GM21360 (cell line): Measurements from ENCODE around the gene VILL.
"Not testable (repeated sequence)": the region's sequence is repeated elsewhere in the genome, so short reads cannot be mapped to it uniquely, and the experiment has no call there.

Experiments used
- ATAC-seq: cut with Tn5 transposase; IDR thresholded peaks from one replicate; pipeline ENCODE4 v1.9.1; 2021; ENCODE audit warnings: mild to moderate bottlenecking, moderate library complexity; ENCODE audit not compliant: unreplicated experiment

VILL gene

DNA sequence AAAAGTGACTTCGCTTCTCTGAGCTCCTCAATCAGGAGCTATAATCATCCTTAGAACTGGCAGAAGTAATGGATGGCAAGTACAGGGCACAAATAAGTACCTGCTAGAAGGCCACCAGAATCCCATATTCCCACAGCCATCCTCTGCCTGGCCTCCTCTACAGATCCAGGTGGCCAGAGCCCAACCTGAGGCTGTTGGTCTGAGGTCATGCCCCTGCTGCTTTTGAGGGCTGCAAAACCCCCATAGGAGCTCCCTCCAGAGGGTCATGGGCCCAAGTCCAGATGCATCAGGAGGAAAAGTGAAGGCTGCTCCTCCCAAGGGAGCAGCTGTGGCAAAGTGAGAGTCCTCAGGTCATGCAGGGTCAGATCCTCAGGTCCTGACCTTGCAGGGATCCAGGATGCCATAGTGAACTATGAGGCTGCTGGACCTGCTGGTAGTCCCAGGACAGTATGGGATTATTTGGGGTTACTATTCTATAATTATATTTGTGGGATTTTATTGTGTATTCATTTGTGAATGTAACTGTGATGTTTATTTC, 41.8 kb downstream of the VILL start:
- no peak for ATAC-seq

DNA sequence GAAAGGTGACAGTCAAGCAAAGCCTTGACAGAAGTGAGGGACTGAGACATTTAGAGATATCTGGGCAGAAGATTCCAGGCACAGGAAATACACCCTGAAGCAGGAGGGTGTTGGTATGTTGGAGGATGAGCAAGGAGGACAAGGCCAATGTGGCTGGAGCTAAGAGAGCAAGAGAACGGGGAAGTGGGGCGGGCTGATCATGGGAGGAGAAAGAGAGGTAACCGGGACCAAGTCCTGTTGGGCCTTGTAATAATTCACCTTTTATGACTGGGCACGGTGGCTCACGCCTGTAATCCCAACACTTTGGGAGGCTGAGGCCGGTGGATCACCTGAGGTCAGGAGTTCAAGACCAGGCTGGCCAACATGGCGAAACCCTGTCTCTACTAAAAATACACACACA, 43.0 kb downstream of the VILL start:
- ATAC-seq = not testable (repeated sequence)

DNA sequence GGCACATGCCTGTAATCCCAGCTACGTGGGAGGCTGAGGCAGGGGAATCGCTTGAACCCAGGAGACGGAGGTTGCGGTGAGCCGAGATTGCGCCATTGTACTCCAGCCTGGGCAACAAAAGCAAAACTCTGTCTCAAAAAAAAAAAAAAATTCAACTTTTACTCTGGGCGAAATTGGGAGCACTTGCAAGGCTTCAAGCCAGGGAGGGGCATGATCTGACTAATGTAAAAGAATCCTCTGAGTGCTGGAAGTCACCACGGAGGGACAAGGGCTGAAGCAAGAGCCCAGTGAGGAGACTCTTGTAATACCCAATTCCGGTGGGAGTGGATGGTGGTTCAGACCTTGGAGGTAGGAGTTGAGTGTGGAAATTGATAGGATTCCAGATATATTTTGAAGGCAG, 43.7 kb downstream of the VILL start:
- not testable (repeated sequence) for ATAC-seq

DNA sequence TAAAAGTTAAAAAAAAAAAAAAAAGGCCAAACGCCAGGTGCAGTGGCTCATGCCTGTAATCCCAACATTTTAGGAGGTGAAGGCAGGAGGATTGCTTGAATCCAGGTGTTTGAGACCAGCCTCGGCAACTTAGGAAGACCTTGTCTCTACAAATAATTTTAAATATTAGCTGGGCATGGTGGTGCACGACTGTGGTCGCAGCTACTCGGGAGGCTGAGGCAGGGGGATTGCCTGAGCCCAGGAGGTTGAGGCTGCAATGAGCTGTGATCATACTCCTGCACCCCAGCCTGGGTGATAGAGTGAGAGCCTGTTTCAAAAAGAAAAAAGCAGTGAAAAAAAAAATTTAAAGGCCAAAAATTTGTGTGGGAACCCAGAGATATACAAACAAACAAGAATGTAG, 45.7 kb downstream of the VILL start:
- no peak for ATAC-seq

DNA sequence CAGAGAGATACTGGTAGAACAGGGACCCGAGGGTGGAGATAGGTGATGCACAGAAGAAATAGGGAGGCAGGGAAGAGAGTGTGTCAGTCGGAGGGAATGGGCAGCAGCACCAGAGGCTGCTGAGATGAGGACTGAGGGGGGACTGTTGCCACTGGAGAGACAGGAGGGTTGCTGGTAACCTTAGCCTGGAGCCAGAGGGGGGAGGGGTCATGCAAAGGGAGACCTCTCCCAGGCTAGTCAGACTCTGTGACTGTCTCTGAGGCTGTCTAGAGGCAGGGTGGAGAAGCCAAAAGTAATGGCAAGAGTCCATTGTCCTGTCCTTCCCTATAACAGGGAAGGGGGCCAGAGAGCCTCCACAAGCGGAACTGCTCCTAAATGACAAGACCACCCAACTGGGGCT, 46.3 kb downstream of the VILL start:
- ATAC-seq = no peak

DNA sequence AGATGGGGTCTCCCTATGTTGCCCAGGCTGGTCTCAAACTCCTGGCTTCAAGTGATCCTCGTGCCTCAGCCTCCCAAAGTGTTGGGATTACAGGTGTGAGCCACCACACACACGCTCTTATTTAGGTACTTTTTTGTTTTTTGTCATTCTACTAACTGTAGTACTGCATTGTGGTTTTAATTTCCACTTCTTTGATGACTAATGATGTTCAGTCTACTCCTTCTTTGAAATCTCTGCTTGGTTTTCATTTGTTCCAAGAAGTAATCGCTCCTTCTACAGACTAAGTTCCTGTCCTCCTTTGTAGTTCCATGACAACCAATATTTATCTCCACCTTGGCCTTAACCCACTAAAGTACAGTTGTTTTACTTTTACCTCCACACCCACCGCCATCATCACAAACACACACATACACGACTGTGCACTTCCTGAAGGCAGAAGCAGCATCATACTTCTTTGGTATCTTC, 47.9 kb downstream of the VILL start:
- no peak for ATAC-seq

DNA sequence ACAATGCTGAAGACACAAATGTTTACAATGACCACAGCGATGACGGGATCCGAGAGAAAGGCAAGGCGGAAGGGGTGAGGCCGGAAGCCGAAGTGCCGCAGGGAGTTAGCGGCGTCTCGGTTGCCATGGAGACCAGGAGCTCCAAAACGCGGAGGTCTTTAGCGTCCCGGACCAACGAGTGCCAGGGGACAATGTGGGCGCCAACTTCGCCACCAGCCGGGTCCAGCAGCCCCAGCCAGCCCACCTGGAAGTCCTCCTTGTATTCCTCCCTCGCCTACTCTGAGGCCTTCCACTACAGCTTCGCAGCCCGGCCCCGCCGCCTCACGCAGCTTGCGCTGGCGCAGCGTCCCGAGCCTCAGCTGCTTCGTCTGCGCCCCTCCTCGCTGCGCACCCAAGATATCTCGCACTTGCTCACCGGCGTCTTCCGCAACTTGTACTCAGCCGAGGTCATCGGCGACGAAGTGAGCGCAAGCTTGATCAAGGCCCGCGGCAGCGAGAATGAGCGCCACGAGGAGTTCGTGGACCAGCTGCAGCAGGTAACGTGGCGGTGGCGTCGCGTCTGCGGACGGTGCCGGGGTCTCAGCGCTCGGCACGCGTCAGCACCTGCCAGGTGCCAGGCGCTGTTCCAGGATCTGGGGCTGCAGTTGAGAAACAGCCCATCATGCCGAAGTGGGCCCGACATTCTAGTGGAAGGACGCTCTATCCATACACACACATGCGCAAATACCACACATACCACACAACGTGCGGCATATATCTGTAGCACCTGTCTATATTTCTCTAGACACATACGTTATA, 48.7 kb downstream of the VILL start, which contains the start of gene DLEC1:
DLEC1 (plus strand) TSS at position 108 of the 798 bp plus-strand sequence; CDS start at position 126, 18 bp downstream.
- peak; percentile 80 for ATAC-seq

DNA sequence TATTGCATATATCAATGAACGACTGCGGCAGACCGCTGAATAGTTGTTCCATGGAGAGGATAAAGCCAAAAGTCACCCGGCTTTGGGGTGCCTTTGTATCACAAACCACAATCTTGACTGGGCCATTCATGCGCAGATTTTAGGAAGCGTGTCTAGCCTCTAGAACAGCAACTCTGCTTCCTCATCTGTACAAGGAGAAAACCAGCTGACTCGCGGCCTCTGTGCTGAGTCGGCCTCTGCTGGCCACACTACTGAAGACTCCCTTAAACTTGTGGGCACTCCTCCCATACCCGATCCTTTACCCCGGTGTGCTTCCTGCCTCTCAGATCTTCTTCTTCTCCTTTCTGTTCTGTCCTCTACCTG, 49.3 kb downstream of the VILL start:
- ATAC-seq = no peak

DNA sequence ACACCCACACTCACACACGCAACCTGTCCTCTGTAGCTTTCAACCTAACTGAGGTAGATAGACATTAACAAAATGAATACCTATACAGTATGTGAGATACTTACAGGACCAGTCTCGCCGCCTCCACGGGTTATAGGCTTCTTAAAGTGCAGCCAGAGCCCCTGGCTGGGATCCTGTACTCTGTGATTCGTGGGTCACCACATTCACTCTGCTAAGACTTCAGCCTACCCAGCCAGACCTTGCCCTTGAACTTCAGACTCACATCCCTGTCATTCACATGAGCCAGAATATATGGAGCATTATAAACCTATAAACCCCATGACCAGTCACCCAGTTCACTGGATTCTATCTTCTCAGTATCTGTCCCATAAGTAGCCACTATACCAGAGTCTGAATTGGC, 49.8 kb downstream of the VILL start:
- no peak for ATAC-seq

DNA sequence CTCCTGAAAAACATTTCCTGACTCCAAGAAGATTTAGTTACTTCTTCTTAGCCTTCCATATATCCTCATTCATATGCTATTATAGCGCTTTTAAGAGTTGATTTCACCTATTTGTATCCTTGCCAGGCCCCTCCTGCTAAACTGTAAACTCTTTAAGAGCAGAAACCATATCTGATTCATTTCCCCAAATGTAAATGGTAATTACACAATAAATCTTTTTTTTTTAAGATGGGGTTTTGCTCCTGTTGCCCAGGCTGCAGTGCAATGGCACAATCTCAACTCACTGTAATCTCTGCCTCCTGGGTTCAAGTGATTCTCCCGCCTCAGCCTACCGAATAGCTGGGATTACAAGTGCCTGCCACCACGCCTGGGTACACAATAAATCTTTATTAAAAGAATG, 52.9 kb downstream of the VILL start:
- no peak for ATAC-seq

DNA sequence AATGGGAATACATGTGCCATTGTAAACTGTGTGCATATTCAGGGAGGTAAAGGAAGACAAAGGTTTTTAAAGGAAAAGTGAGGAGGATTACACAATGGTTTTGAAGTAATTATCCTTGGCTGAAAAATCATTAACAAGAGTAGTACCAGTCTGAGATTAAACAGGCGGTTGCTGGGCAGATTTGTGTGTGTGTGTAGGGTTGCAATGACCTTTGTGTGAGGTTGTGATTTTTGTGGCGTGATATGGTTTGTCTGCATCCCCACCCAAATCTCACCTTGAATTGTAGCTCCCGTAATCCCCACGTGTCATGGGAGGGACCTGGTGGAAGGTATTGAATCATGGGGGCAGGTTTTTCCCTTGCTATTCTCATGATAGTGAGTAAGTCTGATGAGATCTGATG, 55.4 kb downstream of the VILL start:
- no peak for ATAC-seq

DNA sequence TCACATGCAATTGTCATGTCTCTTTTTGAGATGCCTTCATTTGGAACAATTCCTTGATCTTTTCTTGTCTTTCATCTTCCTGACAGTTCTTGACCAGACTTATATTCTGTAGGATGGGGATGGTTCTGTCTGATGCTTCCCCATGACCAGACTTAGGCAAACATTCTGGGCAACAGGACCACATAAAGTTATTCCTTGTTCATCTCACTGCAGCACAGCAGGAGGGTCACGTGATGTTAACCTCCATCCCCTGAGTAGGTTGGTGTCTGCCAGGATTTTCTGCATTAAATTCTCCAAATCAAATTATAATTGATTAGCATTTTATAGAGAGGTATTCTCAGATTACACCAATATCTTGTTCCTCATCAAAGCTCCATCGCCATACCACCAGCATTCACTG, 56.2 kb downstream of the VILL start:
- no peak for ATAC-seq

DNA sequence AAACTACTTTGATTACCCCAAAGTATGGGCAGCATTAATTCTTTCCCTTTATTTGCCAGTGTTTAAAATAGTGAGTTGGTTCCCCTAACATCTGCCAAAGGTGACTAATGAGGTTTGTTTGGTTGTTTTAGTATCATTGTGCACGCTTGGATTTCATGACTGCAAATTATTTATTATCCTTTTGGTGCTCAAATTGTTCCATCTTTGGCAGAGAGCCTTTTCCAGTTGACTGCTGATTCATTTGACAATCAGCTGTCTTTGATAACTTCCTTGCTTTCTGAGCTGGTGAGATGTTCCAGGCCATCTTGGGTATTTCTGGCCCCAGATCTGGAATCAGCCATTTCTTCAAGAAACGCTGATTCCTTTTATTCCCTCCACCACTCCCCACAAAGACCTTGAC, 57.3 kb downstream of the VILL start:
- no peak for ATAC-seq

DNA sequence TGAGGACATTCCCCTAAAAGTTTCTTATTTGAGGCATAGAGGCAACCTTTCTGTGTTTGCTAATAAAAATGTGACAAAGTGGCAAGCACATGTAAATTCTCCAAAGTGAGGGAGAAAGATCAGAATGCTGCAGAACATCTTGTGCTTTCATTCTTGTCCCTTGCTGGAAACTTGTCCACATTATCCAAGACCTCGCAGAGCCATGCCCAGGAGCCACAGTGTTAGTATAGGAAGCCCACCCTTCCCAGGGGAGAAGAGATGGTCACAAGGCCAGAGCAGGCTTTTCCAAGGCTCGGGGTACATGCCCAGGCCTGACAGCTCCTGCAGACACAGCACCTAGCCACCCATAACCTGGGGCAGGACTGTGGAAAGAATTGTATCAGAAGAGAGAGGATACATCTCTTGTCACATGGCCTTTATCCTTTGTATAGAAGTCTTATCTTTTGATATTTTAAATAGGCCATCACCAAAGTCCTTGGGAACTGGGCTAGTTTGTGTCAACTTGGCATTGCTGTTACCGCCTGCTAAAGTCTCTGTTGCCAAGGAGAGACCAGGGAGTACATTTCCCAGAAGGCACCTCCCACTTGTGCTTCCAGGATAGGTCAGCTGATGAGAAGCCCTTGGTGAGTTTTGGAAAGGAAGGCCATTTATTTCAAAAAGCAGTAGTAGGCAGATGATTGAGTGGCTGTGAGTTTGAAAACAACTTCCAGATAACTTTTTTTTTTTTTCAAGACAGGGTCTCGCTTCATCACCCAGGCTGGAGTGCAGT, 59.0 kb downstream of the VILL start:
- no peak for ATAC-seq

DNA sequence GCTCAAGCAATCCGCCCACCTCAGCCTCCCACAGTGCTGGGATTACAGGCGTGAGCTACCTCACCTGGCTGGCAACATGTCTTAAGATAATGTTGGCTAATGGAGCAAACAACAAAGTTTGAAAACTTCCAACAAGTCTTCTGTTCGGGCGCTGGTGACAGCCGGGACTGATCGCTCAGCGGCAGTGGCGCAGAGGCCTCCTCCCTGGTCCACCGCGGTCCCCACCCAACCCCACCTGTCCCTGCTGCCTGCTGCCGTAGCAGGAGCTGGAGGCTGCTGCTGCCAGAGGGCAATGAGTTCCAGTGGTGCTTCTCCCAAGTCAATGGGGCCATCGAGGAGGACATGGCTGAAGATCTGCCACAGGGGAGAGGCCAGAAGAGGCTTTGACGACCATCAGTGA, 60.5 kb downstream of the VILL start:
- no peak for ATAC-seq

DNA sequence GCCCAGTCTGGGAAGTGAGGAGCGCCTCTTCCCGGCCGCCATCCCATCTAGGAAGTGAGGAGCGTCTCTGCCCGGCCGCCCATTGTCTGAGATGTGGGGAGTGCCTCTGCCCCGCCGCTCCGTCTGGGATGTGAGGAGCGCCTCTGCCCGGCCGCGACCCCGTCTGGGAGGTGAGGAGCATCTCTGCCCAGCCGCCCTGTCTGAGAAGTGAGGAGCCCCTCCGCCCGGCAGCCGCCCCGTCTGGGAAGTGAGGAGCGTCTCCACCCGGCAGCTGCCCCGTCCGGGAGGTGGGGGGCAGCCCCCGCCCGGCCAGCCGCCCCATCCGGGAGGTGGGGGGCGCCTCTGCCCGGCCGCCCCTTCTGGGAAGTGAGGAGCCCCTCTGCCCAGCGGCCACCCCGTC, 62.7 kb downstream of the VILL start:
- ATAC-seq = not testable (repeated sequence)

DNA sequence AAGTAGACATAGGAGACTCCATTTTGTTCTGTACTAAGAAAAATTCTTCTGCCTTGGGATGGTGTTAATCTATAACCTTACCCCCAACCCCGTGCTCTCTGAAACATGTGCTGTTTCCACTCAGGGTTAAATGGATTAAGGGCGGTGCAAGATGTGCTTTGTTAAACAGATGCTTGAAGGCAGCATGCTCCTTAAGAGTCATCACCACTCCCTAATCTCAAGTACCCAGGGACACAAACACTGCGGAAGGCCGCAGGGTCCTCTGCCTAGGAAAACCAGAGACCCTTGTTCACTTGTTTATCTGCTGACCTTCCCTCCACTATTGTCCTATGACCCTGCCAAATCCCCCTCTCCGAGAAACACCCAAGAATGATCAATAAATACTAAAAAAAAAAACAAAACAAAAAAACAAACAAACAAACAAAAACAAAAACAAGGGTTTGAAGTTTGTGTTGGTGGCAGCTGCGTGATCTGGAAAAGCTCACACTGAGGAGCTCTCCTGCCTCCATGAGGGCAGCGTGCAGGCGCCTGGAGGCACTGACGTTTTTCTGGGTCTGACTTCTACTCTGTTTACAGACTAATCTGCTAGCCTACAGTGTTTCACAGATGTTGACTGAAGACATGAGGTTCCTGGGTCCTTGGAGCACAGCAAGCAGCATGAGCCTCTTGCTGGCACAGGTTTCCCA, 63.4 kb downstream of the VILL start:
- not testable (repeated sequence) for ATAC-seq

DNA sequence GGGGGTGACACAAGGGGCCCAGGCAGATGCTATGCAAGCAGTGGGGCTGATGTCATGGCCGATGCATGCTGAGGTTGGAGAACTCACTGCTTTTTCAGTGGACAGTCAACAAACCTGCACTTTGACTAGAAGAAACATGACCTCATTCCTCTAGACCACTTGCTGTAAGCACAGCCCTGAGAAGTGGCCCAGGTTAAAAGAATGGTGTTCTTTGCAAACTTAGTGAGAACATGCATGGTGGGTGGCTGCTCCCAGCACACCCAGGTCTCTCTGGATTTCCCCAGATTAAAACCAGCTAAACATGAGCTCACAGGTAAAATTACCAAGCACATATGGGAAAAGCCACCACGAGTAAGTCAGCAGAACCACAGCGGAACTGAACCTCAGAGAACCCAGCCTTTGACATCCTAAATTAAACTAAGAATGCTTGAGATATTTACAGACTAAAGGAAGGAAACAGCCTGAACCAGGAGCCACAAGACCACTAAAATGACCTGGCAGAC, 64.0 kb downstream of the VILL start:
- ATAC-seq = no peak
